HCT116 (cell line): ENCODE data around the gene CACNA1C. TPM values are rescaled to one million over a fixed set of nuclear protein-coding genes. Genes with fewer than 3 reads are reported as not detected.

Experiments
- ATAC-seq: fragments of 200-7000 bp; cut with Tn5 transposase; 2 replicates; pipeline ENCODE4 v1.9.1; 2020; ENCODE audit warnings: mild to moderate bottlenecking, moderate library complexity
- BruUV-seq: library from RNA; stranded (reverse); fragments of 400-500 nt; replicated peaks from 2 replicates; lab custom pipeline; 2021; lab: Mats Ljungman, UMichigan
- CTCF ChIA-PET: fragments of 300-600 bp; sonication (Branson Sonifier 250); formaldehyde crosslinking; loops from one replicate; lab custom pipeline; 2021; ENCODE audit warnings: antibody characterized with exemption; lab: Charles Lee
- POLR2A ChIA-PET: fragments of 300-600, 350-600 bp; sonication (Branson Sonifier 250); formaldehyde crosslinking; loops from one replicate; lab custom pipeline; 2021; ENCODE audit warnings: antibody characterized with exemption; lab: Charles Lee
- RAD21 ChIA-PET, 2 experiments: fragments of 300-600 bp; sonication (Branson Sonifier 250); formaldehyde crosslinking; loops; one replicate each; lab custom pipeline; 2023; ENCODE audit warnings: low total read pairs in 2 of 2; ENCODE audit not compliant: uncharacterized antibody in 2 of 2, unreplicated experiment in 2 of 2, low non-redundant PET in 1 of 2; lab: Charles Lee
- DNase-seq: peaks from one replicate; pipeline ENCODE4 v3.0.0-alpha.2; 2010; ENCODE audit warnings: low read depth, low spot score
- H2AFZ ChIP-seq: fragments of 200-600 bp; shearing (Covaris generic), sonication (generic); 2 replicates; pipeline ENCODE4 v1.6.1; 2017; ENCODE audit warnings: low read depth, mixed run types, mixed read lengths, antibody characterized with exemption, low read length; ENCODE audit not compliant: poor library complexity, severe bottlenecking
- H3K27ac ChIP-seq: 2 replicates; pipeline ENCODE4 v1.5.1; 2012; ENCODE audit warnings: low read depth, low read length
- H3K27me3 ChIP-seq: fragments of 200-600 bp; sonication (generic); 2 replicates; pipeline ENCODE4 v1.6.1; 2016; ENCODE audit warnings: mixed run types, low read length, mixed read lengths; ENCODE audit not compliant: insufficient read depth
- H3K36me3 ChIP-seq, 2 experiments: fragments of 200-500 bp in 1 of 2; fragments of 200-600 bp in 1 of 2; sonication (Bioruptor generic) in 1 of 2; sonication (generic) in 1 of 2; 2 replicates each; pipeline versions ENCODE4 v1.5.1 to v1.6.1; 2014 to 2016; ENCODE audit warnings: low read length in 2 of 2, inconsistent platforms in 1 of 2, mixed read lengths in 1 of 2, mixed run types in 1 of 2; ENCODE audit not compliant: insufficient read depth in 2 of 2, control insufficient read depth in 1 of 2
- H3K4me1 ChIP-seq, 2 experiments: fragments of 200-600 bp in 1 of 2; sonication (generic) in 1 of 2; 2 replicates each; pipeline versions ENCODE4 v1.5.1 to v1.6.1; 2012 to 2017; ENCODE audit warnings: low read length in 2 of 2, inconsistent platforms in 1 of 2, mild to moderate bottlenecking in 1 of 2, mixed read lengths in 1 of 2, mixed run types in 1 of 2, moderate library complexity in 1 of 2; ENCODE audit not compliant: insufficient read depth in 2 of 2, control insufficient read depth in 1 of 2
- H3K4me2 ChIP-seq: fragments of 200-600 bp; sonication (generic); 2 replicates; pipeline ENCODE4 v1.6.1; 2017; ENCODE audit warnings: mixed run types, low read length, mixed read lengths
- H3K4me3 ChIP-seq, 2 experiments: fragments of 200-600 bp in 1 of 2; sonication (generic) in 1 of 2; replicated peaks in 1 of 2; 2 replicates each; pipeline ENCODE4 v1.5.1; 2011 to 2016; ENCODE audit warnings: low read length in 2 of 2, control low read depth in 1 of 2, low read depth in 1 of 2, mild to moderate bottlenecking in 1 of 2, mixed read lengths in 1 of 2, mixed run types in 1 of 2
- H3K79me2 ChIP-seq: fragments of 200-600 bp; sonication (generic); 2 replicates; pipeline ENCODE4 v1.6.1; 2017; ENCODE audit warnings: mild to moderate bottlenecking, mixed run types, low read length, moderate library complexity, mixed read lengths; ENCODE audit not compliant: insufficient read depth
- H3K9ac ChIP-seq: fragments of 200-600 bp; sonication (generic); 2 replicates; pipeline ENCODE4 v1.6.1; 2016; ENCODE audit warnings: low read length, mixed read lengths
- H3K9me2 ChIP-seq: fragments of 200-600 bp; sonication (generic), shearing (Covaris generic); 2 replicates; pipeline ENCODE4 v1.6.1; 2017; ENCODE audit warnings: mixed run types, mild to moderate bottlenecking, moderate library complexity; ENCODE audit not compliant: insufficient read depth
- H3K9me3 ChIP-seq, 2 experiments: fragments of 200-500 bp in 1 of 2; fragments of 200-600 bp in 1 of 2; sonication (Bioruptor generic) in 1 of 2; sonication (generic) in 1 of 2; 2 replicates each; pipeline ENCODE4 v1.6.1; 2014 to 2017; ENCODE audit warnings: low read length in 2 of 2, mixed read lengths in 2 of 2, inconsistent platforms in 1 of 2, low read depth in 1 of 2, mild to moderate bottlenecking in 1 of 2, mixed run types in 1 of 2, moderate library complexity in 1 of 2; ENCODE audit not compliant: control insufficient read depth in 1 of 2, insufficient read depth in 1 of 2
- H4K20me1 ChIP-seq: fragments of 200-600 bp; sonication (generic), shearing (Covaris generic); 2 replicates; pipeline ENCODE4 v1.6.1; 2017; ENCODE audit warnings: mixed run types, mild to moderate bottlenecking, moderate library complexity; ENCODE audit not compliant: insufficient read depth
- EZH2 ChIP-seq: fragments of 200-600 bp; sonication (generic); IDR thresholded peaks from 2 replicates; pipeline ENCODE4 v1.6.1; 2017; ENCODE audit warnings: antibody characterized with exemption, mixed run types
- EZH2phosphoT487 ChIP-seq: fragments of 200-600 bp; IDR thresholded peaks from 2 replicates; pipeline ENCODE4 v1.6.1; 2018; ENCODE audit warnings: antibody characterized with exemption, borderline replicate concordance
- JUND ChIP-seq: IDR thresholded peaks from 2 replicates; pipeline ENCODE4 v1.6.1; 2012
- MAX ChIP-seq: IDR thresholded peaks from 2 replicates; pipeline ENCODE4 v1.6.1; 2012
- POLR2AphosphoS5 ChIP-seq: IDR thresholded peaks from 2 replicates; pipeline ENCODE4 v1.6.1; 2011; ENCODE audit warnings: mild to moderate bottlenecking, low read depth, low read length, moderate library complexity
- RAD21 ChIP-seq: IDR thresholded peaks from 2 replicates; pipeline ENCODE4 v1.6.1; 2012; ENCODE audit warnings: low read depth, mild to moderate bottlenecking
- REST ChIP-seq: IDR thresholded peaks from 2 replicates; pipeline ENCODE4 v1.6.1; 2012; ENCODE audit warnings: low read depth
- SP1 ChIP-seq: IDR thresholded peaks from 2 replicates; pipeline ENCODE4 v1.6.1; 2012; ENCODE audit warnings: low read depth
- SRF ChIP-seq: IDR thresholded peaks from 2 replicates; pipeline ENCODE4 v1.6.1; 2012; ENCODE audit warnings: low read depth
- TCF7L2 ChIP-seq: IDR thresholded peaks from 2 replicates; pipeline ENCODE4 v1.7.0; 2011; ENCODE audit warnings: borderline replicate concordance, inconsistent platforms; ENCODE audit not compliant: insufficient read depth, insufficient read length; ENCODE audit errors: extremely low read depth
- YY1 ChIP-seq: IDR thresholded peaks from 2 replicates; pipeline ENCODE4 v1.6.1; 2011; ENCODE audit warnings: low read length, low read depth, moderate library complexity, mild to moderate bottlenecking; ENCODE audit not compliant: insufficient replicate concordance; ENCODE audit errors: extremely low read depth
- intact Hi-C: fragments of 100-400 bp; cut with micrococcal nuclease; formaldehyde crosslinking; loops from 2 replicates; pipeline ENCODE4 v1.10.0; 2022
- total RNA-seq: library from RNA; stranded (reverse); gene quantifications from one replicate; pipeline ENCODE4 v1.2.1, GENCODE V29; 2021; ENCODE audit not compliant: unreplicated experiment

The CACNA1C gene
- total RNA-seq, 1 experiment from 2014 or later = 0.05 TPM

GRCh38 chr12:2190896-2191533, 138.2 kb downstream of the CACNA1C start (continued):
- TF ChIP-seq POLR2AphosphoS5 = no peak
- no peak for TF ChIP-seq REST
- TF ChIP-seq SRF = no peak
- no peak for TF ChIP-seq MAX
- no peak for TF ChIP-seq EZH2
- no peak for TF ChIP-seq EZH2phosphoT487
- TF ChIP-seq RAD21 = no peak

- no peaks in the 10 kb centered on the region for H3K79me2 ChIP-seq
- no peak overlapping the region for H3K9ac ChIP-seq
- POLR2A ChIA-PET = no interaction called here
- H3K4me1 ChIP-seq = no peaks in the 10 kb centered on the region
- H3K27me3 ChIP-seq = no peaks in the 10 kb centered on the region
- CTCF ChIA-PET = no interaction called here
- no peaks in the 10 kb centered on the region for H3K9me3 ChIP-seq
- no peak overlapping the region for H3K4me3 ChIP-seq
- DNase-seq = no peak
- H4K20me1 ChIP-seq = no peaks in the 10 kb centered on the region
- no peak overlapping the region for H3K4me2 ChIP-seq
- no peak for ATAC-seq
- no peaks in the 10 kb centered on the region for H3K9me2 ChIP-seq
- H3K27ac ChIP-seq = no peak overlapping the region
- no TSS peak for BruUV-seq
- H3K36me3 ChIP-seq = no peaks in the 10 kb centered on the region
- intact Hi-C loops = no loop called here
- RAD21 ChIA-PET = no interaction called here
- TF ChIP-seq REST (no peak), POLR2AphosphoS5 (no peak), JUND (no peak), RAD21 (no peak), YY1 (no peak), TCF7L2 (no peak), SP1 (no peak), EZH2phosphoT487 (no peak), SRF (no peak)
- H2AFZ ChIP-seq = no peak overlapping the region
Measured at GRCh38 chr12:2191534-2192153, 138.9 kb downstream of the CACNA1C start.
